NB4 (cell line): ENCODE data around the gene LPP.

ENCODE experiments used
- DNase-seq: peaks from one replicate; pipeline ENCODE4 v3.0.0; 2010; ENCODE audit warnings: low read depth
- H3K4me3 ChIP-seq: one replicate; pipeline ENCODE4 v1.5.1; 2011; ENCODE audit warnings: mild to moderate bottlenecking, low read depth, low read length, moderate library complexity
- MYC ChIP-seq: IDR thresholded peaks from 2 replicates; pipeline ENCODE4 v1.6.1; 2011; ENCODE audit warnings: low read depth, low read length
- POLR2A ChIP-seq: IDR thresholded peaks from 2 replicates; pipeline ENCODE4 v1.6.1; 2011; ENCODE audit warnings: mild to moderate bottlenecking; ENCODE audit not compliant: insufficient read length; ENCODE audit errors: extremely low read depth
- TF ChIP-seq, protein P1 (sequence below): IDR thresholded peaks from one replicate; pipeline ENCODE4 v1.5.1; 2012; ENCODE audit warnings: low read depth, low read length
- TF ChIP-seq, protein P2 (sequence below): IDR thresholded peaks from 2 replicates; pipeline ENCODE4 v1.6.1; 2011; ENCODE audit warnings: low read depth, low read length

LPP gene

DNA sequence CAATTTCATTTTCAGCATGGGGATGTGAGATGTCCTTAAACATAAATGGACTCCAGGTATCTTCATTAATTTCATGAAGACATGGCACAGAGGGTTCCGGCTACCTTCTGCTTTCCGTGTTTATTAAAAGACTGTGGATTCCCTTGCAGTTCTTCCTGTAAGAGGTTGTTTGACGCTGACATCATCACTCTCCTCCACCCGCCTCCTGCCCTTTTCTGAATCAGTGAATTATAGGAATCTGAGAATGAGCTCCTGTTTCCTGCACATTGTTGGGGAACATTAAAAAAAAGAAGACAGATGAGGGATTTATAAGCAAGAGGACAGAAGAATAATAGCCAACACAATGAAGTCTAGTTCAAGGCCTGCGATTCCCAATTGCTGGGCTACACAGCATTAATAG lies 191.3 kb downstream of the LPP start:
- TF ChIP-seq, protein P1, sequence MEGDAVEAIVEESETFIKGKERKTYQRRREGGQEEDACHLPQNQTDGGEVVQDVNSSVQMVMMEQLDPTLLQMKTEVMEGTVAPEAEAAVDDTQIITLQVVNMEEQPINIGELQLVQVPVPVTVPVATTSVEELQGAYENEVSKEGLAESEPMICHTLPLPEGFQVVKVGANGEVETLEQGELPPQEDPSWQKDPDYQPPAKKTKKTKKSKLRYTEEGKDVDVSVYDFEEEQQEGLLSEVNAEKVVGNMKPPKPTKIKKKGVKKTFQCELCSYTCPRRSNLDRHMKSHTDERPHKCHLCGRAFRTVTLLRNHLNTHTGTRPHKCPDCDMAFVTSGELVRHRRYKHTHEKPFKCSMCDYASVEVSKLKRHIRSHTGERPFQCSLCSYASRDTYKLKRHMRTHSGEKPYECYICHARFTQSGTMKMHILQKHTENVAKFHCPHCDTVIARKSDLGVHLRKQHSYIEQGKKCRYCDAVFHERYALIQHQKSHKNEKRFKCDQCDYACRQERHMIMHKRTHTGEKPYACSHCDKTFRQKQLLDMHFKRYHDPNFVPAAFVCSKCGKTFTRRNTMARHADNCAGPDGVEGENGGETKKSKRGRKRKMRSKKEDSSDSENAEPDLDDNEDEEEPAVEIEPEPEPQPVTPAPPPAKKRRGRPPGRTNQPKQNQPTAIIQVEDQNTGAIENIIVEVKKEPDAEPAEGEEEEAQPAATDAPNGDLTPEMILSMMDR: no peak
- TF ChIP-seq, protein P2, sequence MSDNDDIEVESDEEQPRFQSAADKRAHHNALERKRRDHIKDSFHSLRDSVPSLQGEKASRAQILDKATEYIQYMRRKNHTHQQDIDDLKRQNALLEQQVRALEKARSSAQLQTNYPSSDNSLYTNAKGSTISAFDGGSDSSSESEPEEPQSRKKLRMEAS: no peak
- TF ChIP-seq POLR2A (no peak), MYC (no peak)
- H3K4me3 ChIP-seq: no peak overlapping the region
- no peak for DNase-seq

DNA sequence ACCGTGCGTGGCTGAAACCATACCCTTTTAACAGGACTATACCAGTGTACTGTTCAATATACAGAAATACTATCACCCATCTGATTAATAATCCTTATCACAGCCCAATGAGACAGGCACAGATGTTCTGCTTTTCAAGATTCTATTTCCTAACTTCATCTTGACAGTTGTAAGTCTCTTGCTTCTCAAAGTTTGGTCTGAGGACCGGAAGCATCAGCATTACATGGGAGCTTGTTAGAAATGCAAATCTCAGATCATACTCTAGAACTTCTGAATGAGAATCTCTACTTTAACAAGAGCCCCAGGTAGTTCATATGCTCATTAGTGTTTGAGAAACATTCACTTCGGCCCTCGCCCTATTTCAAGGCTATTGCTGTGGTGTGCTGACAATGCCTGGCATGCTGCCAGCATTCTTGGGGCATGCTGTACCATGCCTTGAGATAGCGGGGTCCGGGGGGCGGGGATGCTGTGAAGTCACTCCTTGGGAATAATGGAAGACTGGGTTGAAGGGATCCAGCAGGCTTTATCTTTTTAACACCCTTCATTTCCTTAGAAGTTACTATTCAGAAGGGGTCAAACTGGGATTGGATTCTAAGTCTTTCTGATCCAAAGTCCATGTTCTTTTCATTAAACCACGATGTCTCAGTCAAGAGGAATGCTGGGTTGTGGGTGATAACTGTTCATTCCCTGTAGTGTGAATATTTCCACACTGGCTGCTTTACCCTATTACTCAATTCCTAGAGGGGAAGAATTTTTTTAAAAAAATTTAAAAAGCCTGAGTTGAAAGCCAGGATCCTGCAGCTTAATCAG lies 194.7 kb downstream of the LPP start:
- DNase-seq: no peak
- TF ChIP-seq, protein P1: no peak
- TF ChIP-seq POLR2A: no peak
- TF ChIP-seq, protein P2: no peak
- no peak for TF ChIP-seq MYC
- no peak overlapping the region for H3K4me3 ChIP-seq

DNA sequence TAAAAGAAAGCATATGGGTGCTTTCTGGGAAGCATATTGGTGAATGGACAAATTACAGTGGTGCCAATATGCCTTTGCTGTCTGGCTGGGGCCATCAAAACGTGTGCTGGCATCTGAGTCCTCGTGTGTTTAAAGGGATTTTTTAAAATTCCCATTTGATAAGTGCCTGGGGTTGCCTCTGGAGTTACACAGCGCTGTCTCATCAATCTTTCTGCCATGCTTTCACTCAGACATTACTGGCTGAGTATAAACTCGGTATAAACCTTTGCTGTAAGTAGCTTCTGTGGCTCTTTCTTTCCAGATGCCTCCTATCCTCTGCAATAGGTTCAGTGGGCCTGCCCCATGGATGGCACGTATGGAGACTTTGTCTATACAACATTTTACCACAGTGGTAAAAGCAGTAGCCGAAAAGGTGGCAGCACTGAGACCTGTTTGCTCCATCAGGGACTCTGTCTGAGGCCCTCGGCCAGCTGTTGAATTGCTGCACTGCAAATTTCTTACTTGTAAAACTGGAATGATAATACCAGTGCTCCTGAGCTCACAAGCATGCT lies 195.5 kb downstream of the LPP start:
- no peak overlapping the region for H3K4me3 ChIP-seq
- TF ChIP-seq, protein P1: no peak
- DNase-seq: peak; percentile 11

DNA sequence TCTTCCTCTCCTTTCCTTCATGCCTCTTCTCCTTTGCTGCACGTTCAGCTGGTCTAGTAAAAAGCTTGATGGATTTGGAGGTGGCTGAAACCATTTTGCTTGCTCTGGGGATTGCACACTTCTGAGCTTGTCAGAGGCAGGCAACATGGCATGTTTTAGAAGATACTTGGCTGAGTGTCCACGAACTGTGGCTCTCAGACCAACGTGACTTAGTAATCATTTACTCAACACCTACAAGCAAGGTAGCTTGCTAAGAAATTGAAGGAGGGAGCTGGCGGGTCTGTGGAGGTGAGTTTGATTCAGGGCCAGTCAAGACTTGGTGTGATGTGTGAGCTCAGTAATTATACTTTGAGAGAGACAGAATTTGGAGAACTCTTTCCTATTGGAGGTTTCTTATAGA lies 196.0 kb downstream of the LPP start:
- DNase-seq: no peak
- H3K4me3 ChIP-seq: no peak overlapping the region
- TF ChIP-seq, protein P2: no peak
- TF ChIP-seq, protein P1: no peak

DNA sequence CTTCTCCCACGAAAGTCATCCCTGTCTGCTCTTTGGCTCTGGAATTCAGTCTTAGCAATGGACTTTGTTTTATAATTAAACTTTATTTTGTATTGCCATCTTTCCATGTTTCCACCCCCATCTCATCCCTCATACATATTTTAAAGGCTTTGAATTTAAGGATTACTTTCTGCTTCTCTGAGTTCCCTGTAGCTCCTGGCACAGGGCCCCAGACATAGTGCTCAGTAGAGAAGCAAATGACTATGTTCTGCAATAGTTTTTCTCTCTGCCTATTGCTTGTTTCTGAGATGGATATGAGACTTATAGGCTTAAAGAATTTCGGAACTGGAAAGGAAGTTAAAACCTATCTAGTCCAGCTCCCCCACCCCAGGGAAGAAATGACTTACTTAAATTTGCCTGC lies 197.0 kb downstream of the LPP start:
- H3K4me3 ChIP-seq: no peak overlapping the region
- no peak for DNase-seq
- TF ChIP-seq, protein P2: no peak
- TF ChIP-seq MYC: no peak
- TF ChIP-seq POLR2A: no peak
- TF ChIP-seq, protein P1: no peak

DNA sequence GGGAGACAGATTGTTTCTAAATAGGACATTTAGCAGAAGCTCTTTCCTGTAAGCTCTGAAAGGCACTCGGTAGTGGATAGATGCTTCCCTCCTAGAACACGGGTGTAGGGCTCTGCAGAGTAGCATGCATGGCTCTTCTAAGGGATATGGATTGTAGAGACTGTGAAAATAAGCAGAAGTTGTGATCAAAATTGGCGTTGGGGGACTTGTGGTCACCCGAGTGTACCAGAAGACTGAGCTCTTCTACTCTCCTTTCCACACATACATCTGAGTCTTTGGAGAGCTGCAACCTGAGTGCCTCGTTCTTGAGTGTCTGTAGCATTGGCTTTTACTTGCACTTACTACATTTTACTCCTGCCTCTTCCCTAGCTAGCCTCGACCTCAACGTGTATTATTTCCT lies 197.7 kb downstream of the LPP start:
- TF ChIP-seq, protein P2: no peak
- TF ChIP-seq, protein P1: no peak
- TF ChIP-seq MYC: no peak
- no peak for TF ChIP-seq POLR2A
- H3K4me3 ChIP-seq: no peak overlapping the region
- peak; percentile 39 for DNase-seq
